OCI-LY1 (cell line): ENCODE results near the gene SLC15A1.
A peak's percentile ranks its signal among the peaks of the same experiment; 100 is the strongest.

Source experiments
- H2AFZ ChIP-seq: fragments of 200-600 bp; sonication (generic), shearing (Covaris generic); 2 replicates; pipeline ENCODE4 v1.6.0; 2014; ENCODE audit warnings: antibody characterized with exemption, mild to moderate bottlenecking, low read length
- H3F3A ChIP-seq: fragments of 200-600 bp; sonication (generic), shearing (Covaris generic); 2 replicates; pipeline ENCODE4 v1.6.0; 2014; ENCODE audit warnings: mild to moderate bottlenecking, antibody characterized with exemption, low read length, moderate library complexity; ENCODE audit not compliant: insufficient read depth
- H3K27ac ChIP-seq: fragments of 200-600 bp; sonication (generic); 2 replicates; pipeline ENCODE4 v1.5.1; 2014; ENCODE audit warnings: low read length, mixed run types, mild to moderate bottlenecking, low read depth; ENCODE audit not compliant: poor library complexity, severe bottlenecking
- H3K27me3 ChIP-seq: fragments of 200-600 bp; sonication (generic); 2 replicates; pipeline ENCODE4 v1.6.0; 2014; ENCODE audit warnings: antibody characterized with exemption, mild to moderate bottlenecking, low read length, moderate library complexity; ENCODE audit not compliant: insufficient read depth
- H3K36me3 ChIP-seq: fragments of 200-600 bp; sonication (generic); 2 replicates; pipeline ENCODE4 v1.6.1; 2014; ENCODE audit warnings: mild to moderate bottlenecking, antibody characterized with exemption, low read length, moderate library complexity, mixed read lengths; ENCODE audit not compliant: insufficient read depth
- H3K4me1 ChIP-seq: fragments of 200-600 bp; sonication (generic); 2 replicates; pipeline ENCODE4 v1.5.1; 2014; ENCODE audit warnings: mild to moderate bottlenecking, low read length, moderate library complexity; ENCODE audit not compliant: insufficient read depth, severe bottlenecking
- H3K4me2 ChIP-seq: fragments of 200-600 bp; sonication (generic), shearing (Covaris generic); 2 replicates; pipeline ENCODE4 v1.6.1; 2014; ENCODE audit warnings: low read length
- H3K4me3 ChIP-seq: fragments of 200-600 bp; sonication (generic); 2 replicates; pipeline ENCODE4 v1.5.1; 2014; ENCODE audit warnings: low read length, low read depth, mild to moderate bottlenecking, mixed read lengths; ENCODE audit not compliant: poor library complexity, severe bottlenecking
- H3K79me2 ChIP-seq: fragments of 200-600 bp; shearing (Covaris generic); 2 replicates; pipeline ENCODE4 v1.6.1; 2016; ENCODE audit warnings: mixed run types, low read length, mixed read lengths; ENCODE audit not compliant: insufficient read depth
- H3K9ac ChIP-seq: fragments of 200-600 bp; sonication (generic), shearing (Covaris generic); 2 replicates; pipeline ENCODE4 v1.6.1; 2014; ENCODE audit warnings: mild to moderate bottlenecking, low read length, mixed read lengths
- H3K9me2 ChIP-seq: fragments of 200-600 bp; sonication (generic), shearing (Covaris generic); 2 replicates; pipeline ENCODE4 v1.6.1; 2014; ENCODE audit warnings: low read depth, mild to moderate bottlenecking, low read length, mixed read lengths
- H3K9me3 ChIP-seq: fragments of 200-600 bp; shearing (Covaris generic); 2 replicates; pipeline ENCODE4 v1.6.1; 2014; ENCODE audit warnings: low read length, mixed read lengths
- H4K20me1 ChIP-seq: fragments of 200-600 bp; sonication (generic), shearing (Covaris generic); 2 replicates; pipeline ENCODE4 v1.6.0; 2016; ENCODE audit warnings: mild to moderate bottlenecking, low read length; ENCODE audit not compliant: insufficient read depth
- CTCF ChIP-seq: fragments of 200-600 bp; sonication (generic), shearing (Covaris generic); IDR thresholded peaks from 2 replicates; pipeline ENCODE4 v1.5.1; 2017; ENCODE audit warnings: mild to moderate bottlenecking, antibody characterized with exemption, low read length, moderate library complexity, mixed read lengths
- EZH2 ChIP-seq: fragments of 200-600 bp; sonication (generic), shearing (Covaris generic); IDR thresholded peaks from 2 replicates; pipeline ENCODE4 v1.8.0; 2017; ENCODE audit warnings: borderline replicate concordance, mixed run types, mild to moderate bottlenecking, antibody characterized with exemption, low read length, moderate library complexity, mixed read lengths

SLC15A1 gene

GRCh38 chr13:98796191-98796590, 43.7 kb upstream of the SLC15A1 start:
- no peaks in the 10 kb centered on the region for H3F3A ChIP-seq
- H3K9ac ChIP-seq, result no peak overlapping the region
- H3K27me3 ChIP-seq, result no peaks in the 10 kb centered on the region
- H3K9me3 ChIP-seq, result no peaks in the 10 kb centered on the region
- H3K36me3 ChIP-seq, result no peaks in the 10 kb centered on the region
- H3K27ac ChIP-seq, result no peak overlapping the region
- H3K79me2 ChIP-seq, result no peaks in the 10 kb centered on the region
- no peak overlapping the region for H3K4me2 ChIP-seq
- H4K20me1 ChIP-seq, result no peaks in the 10 kb centered on the region
- TF ChIP-seq EZH2, result no peak
- TF ChIP-seq CTCF, result no peak
- H2AFZ ChIP-seq, result no peak overlapping the region
- no peaks in the 10 kb centered on the region for H3K9me2 ChIP-seq
- no peaks in the 10 kb centered on the region for H3K4me1 ChIP-seq
- H3K4me3 ChIP-seq, result no peak overlapping the region

GRCh38 chr13:98795220-98795619, 42.7 kb upstream of the SLC15A1 start:
- Histone ChIP-seq H3K4me3 (no peak overlapping the region), H3K9me3 (no peaks in the 10 kb centered on the region), H3K9ac (no peak overlapping the region), H3K36me3 (no peaks in the 10 kb centered on the region), H3F3A (no peaks in the 10 kb centered on the region), H2AFZ (no peak overlapping the region), H3K27ac (no peak overlapping the region), H3K27me3 (no peaks in the 10 kb centered on the region), H3K9me2 (no peaks in the 10 kb centered on the region), H3K4me2 (no peak overlapping the region), H3K4me1 (no peaks in the 10 kb centered on the region), H3K79me2 (no peaks in the 10 kb centered on the region), H4K20me1 (no peaks in the 10 kb centered on the region)
- TF ChIP-seq CTCF (no peak), EZH2 (no peak)

DNA sequence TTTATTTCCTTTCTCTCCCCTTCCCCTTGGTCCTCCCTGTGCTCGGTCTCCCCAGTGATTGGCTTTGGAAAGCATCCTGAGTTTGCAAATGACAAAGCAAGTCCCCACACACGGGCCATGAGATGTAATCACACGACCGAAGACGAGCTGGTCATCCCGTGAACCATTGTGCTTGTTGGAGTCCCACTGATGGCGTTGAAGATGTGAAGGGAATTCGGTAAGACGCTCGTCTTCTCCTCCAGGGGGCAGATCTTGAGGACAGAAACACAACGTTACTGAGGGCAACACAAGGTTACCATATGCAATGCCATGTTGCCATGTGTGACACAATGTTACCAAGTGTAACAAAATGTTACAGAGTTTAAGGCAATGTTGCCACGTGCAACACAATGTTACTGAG, 42.0 kb upstream of the SLC15A1 start:
- H3K4me2 ChIP-seq, result no peak overlapping the region
- no peaks in the 10 kb centered on the region for H3K9me2 ChIP-seq
- H3K4me3 ChIP-seq, result no peak overlapping the region
- H3K36me3 ChIP-seq, result no peaks in the 10 kb centered on the region
- H2AFZ ChIP-seq, result no peak overlapping the region
- H3F3A ChIP-seq, result no peaks in the 10 kb centered on the region
- no peaks in the 10 kb centered on the region for H3K9me3 ChIP-seq
- H3K27me3 ChIP-seq, result no peaks in the 10 kb centered on the region
- TF ChIP-seq CTCF (peak; percentile 4; the same call in 1 of the 2 replicates), EZH2 (no peak)
- no peak overlapping the region for H3K27ac ChIP-seq
- H3K9ac ChIP-seq, result no peak overlapping the region
- no peaks in the 10 kb centered on the region for H4K20me1 ChIP-seq
- H3K4me1 ChIP-seq, result no peaks in the 10 kb centered on the region
- no peaks in the 10 kb centered on the region for H3K79me2 ChIP-seq
